DND-41 (cell line): ENCODE measurements around the gene CD4.

Experiments used
- ATAC-seq: fragments of 200-7000 bp; cut with Tn5 transposase; 3 replicates; pipeline ENCODE4 v1.9.1; 2021; ENCODE audit warnings: low read depth; ENCODE audit not compliant: insufficient read depth
- DNase-seq: peaks from one replicate; pipeline ENCODE4 v3.0.0-alpha.2; 2020
- H2AFZ ChIP-seq: 2 replicates; pipeline ENCODE4 v1.6.0; 2012; ENCODE audit warnings: low read depth, low read length
- H3K27ac ChIP-seq: 2 replicates; pipeline ENCODE4 v1.5.1; 2012; ENCODE audit warnings: low read length, inconsistent platforms
- H3K27me3 ChIP-seq: fragments of 200-600 bp; sonication (generic); 2 replicates; pipeline ENCODE4 v1.6.0; 2012; ENCODE audit warnings: low read length, mild to moderate bottlenecking, inconsistent platforms; ENCODE audit not compliant: insufficient read depth, poor library complexity
- H3K36me3 ChIP-seq: 2 replicates; pipeline ENCODE4 v1.5.1; 2012; ENCODE audit warnings: low read length, inconsistent platforms; ENCODE audit not compliant: insufficient read depth
- H3K4me1 ChIP-seq: 2 replicates; pipeline ENCODE4 v1.5.1; 2012; ENCODE audit warnings: mild to moderate bottlenecking, low read length; ENCODE audit not compliant: insufficient read depth
- H3K4me2 ChIP-seq: 2 replicates; pipeline ENCODE4 v1.6.0; 2012; ENCODE audit warnings: mild to moderate bottlenecking, moderate library complexity, low read length, inconsistent platforms; ENCODE audit not compliant: insufficient read depth
- H3K4me3 ChIP-seq, 2 experiments: fragments of 200-600 bp in 1 of 2; shearing (Covaris generic) in 1 of 2; 2 replicates each; pipeline ENCODE4 v1.5.1; 2012 to 2016; ENCODE audit warnings: inconsistent platforms in 2 of 2, low read length in 2 of 2, mild to moderate bottlenecking in 2 of 2, low read depth in 1 of 2, moderate library complexity in 1 of 2
- H3K79me2 ChIP-seq: 2 replicates; pipeline ENCODE4 v1.6.0; 2012; ENCODE audit warnings: low read length, inconsistent platforms; ENCODE audit not compliant: insufficient read depth
- H3K9ac ChIP-seq: 2 replicates; pipeline ENCODE4 v1.6.0; 2012; ENCODE audit warnings: low read depth, mild to moderate bottlenecking, inconsistent platforms, low read length, moderate library complexity
- H3K9me3 ChIP-seq: 2 replicates; pipeline ENCODE4 v1.5.1; 2012; ENCODE audit warnings: low read length, moderate library complexity, mild to moderate bottlenecking, inconsistent platforms; ENCODE audit not compliant: insufficient read depth, severe bottlenecking
- H4K20me1 ChIP-seq: 2 replicates; pipeline ENCODE4 v1.6.0; 2012; ENCODE audit warnings: low read length; ENCODE audit not compliant: insufficient read depth
- EZH2 ChIP-seq: IDR thresholded peaks from 3 replicates; pipeline ENCODE4 v1.6.1; 2012; ENCODE audit warnings: borderline replicate concordance, low read depth, mild to moderate bottlenecking, moderate library complexity, low read length, inconsistent platforms; ENCODE audit not compliant: severe bottlenecking
- TF ChIP-seq, protein P1 (sequence below): IDR thresholded peaks from 2 replicates; pipeline ENCODE4 v1.5.1; 2012; ENCODE audit warnings: borderline replicate concordance, low read length, moderate library complexity, mild to moderate bottlenecking; ENCODE audit not compliant: poor library complexity, severe bottlenecking; ENCODE audit errors: extremely low read depth

The CD4 gene

DNA sequence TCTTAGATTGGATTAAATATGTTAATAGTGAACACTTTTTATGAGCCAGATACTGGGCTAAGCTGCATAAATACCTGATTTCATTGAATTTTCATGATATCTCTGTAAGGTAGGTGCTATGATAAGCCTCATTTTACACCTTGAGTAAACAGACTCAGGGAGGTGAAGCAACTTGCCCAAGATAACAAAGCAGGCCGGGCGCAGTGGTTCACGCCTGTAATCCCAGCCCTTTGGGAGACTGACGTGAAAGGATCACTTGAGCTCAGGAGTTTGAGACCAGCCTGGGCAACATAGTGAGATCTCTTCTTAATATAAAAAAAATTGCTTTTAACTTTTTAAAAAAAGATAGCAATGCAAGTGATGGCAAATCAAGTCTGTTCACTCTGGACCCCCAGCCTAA lies 52.7 kb downstream of the CD4 start:
- Histone ChIP-seq H3K4me1 (no peaks in the 10 kb centered on the region), H3K4me3 (no peak overlapping the region), H3K79me2 (no peaks in the 10 kb centered on the region), H2AFZ (no peak overlapping the region), H3K9ac (no peak overlapping the region), H3K36me3 (peaks cover 8% of the 10 kb centered on the region), H4K20me1 (no peaks in the 10 kb centered on the region), H3K27me3 (peaks cover 4% of the 10 kb centered on the region), H3K27ac (no peak overlapping the region), H3K4me2 (no peak overlapping the region), H3K9me3 (no peaks in the 10 kb centered on the region)
- TF ChIP-seq, protein P1, sequence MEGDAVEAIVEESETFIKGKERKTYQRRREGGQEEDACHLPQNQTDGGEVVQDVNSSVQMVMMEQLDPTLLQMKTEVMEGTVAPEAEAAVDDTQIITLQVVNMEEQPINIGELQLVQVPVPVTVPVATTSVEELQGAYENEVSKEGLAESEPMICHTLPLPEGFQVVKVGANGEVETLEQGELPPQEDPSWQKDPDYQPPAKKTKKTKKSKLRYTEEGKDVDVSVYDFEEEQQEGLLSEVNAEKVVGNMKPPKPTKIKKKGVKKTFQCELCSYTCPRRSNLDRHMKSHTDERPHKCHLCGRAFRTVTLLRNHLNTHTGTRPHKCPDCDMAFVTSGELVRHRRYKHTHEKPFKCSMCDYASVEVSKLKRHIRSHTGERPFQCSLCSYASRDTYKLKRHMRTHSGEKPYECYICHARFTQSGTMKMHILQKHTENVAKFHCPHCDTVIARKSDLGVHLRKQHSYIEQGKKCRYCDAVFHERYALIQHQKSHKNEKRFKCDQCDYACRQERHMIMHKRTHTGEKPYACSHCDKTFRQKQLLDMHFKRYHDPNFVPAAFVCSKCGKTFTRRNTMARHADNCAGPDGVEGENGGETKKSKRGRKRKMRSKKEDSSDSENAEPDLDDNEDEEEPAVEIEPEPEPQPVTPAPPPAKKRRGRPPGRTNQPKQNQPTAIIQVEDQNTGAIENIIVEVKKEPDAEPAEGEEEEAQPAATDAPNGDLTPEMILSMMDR = no peak
- TF ChIP-seq EZH2 = no peak
- no peak for ATAC-seq
- no peak for DNase-seq

- DNase-seq (no peak), ATAC-seq (peak; percentile 36)
- Histone ChIP-seq H3K27ac (no peak overlapping the region), H3K4me2 (no peak overlapping the region), H3K4me3 (no peak overlapping the region), H3K9ac (no peak overlapping the region), H3K9me3 (no peaks in the 10 kb centered on the region), H2AFZ (no peak overlapping the region), H3K4me1 (no peaks in the 10 kb centered on the region), H3K79me2 (no peaks in the 10 kb centered on the region), H3K27me3 (peaks cover 4% of the 10 kb centered on the region), H3K36me3 (peaks cover 20% of the 10 kb centered on the region), H4K20me1 (no peaks in the 10 kb centered on the region)
- TF ChIP-seq, protein P1 = no peak
- TF ChIP-seq EZH2 = no peak
Measured at GRCh38 chr12:6843118-6843902, 54.0 kb downstream of the CD4 start.

- Histone ChIP-seq H3K79me2 (peaks cover 17% of the 10 kb centered on the region), H3K4me1 (peaks cover 14% of the 10 kb centered on the region), H3K4me2 (no peak overlapping the region), H3K9me3 (no peaks in the 10 kb centered on the region), H3K27ac (no peak overlapping the region), H3K4me3 (no peak overlapping the region), H4K20me1 (peaks cover 3% of the 10 kb centered on the region; the same call in 1 of the 2 replicates), H2AFZ (no peak overlapping the region), H3K36me3 (peaks cover 41% of the 10 kb centered on the region), H3K27me3 (no peaks in the 10 kb centered on the region), H3K9ac (no peak overlapping the region)
- TF ChIP-seq, protein P1 = no peak
- TF ChIP-seq EZH2 = no peak
- no peak for DNase-seq
- ATAC-seq = no peak
Measured at GRCh38 chr12:6845395-6845794, 56.1 kb downstream of the CD4 start.
